Ishikawa (cell line): ENCODE data around the gene IRAK1.

Experiments used
- CEBPB ChIP-seq: IDR thresholded peaks from 2 replicates; pipeline ENCODE4 v1.6.1; 2012
- CREB1 ChIP-seq: IDR thresholded peaks from 2 replicates; pipeline ENCODE4 v1.6.1; 2012; ENCODE audit warnings: low read depth
- EGR1 ChIP-seq: IDR thresholded peaks from 2 replicates; pipeline ENCODE4 v1.6.1; 2012
- EP300 ChIP-seq: IDR thresholded peaks from 2 replicates; pipeline ENCODE4 v1.6.1; 2012; ENCODE audit warnings: borderline replicate concordance
- FOXM1 ChIP-seq: IDR thresholded peaks from 2 replicates; pipeline ENCODE4 v1.6.1; 2012; ENCODE audit warnings: low read depth, borderline replicate concordance
- MAX ChIP-seq: IDR thresholded peaks from 2 replicates; pipeline ENCODE4 v1.6.1; 2012
- NFIC ChIP-seq: IDR thresholded peaks from 2 replicates; pipeline ENCODE4 v1.6.1; 2012
- RAD21 ChIP-seq: IDR thresholded peaks from 2 replicates; pipeline ENCODE4 v1.6.1; 2012; ENCODE audit warnings: low read depth
- REST ChIP-seq: IDR thresholded peaks from 2 replicates; pipeline ENCODE4 v1.6.1; 2012; ENCODE audit warnings: low read depth, mild to moderate bottlenecking
- TAF1 ChIP-seq: IDR thresholded peaks from 2 replicates; pipeline ENCODE4 v1.6.1; 2012; ENCODE audit warnings: low read depth, mild to moderate bottlenecking
- TCF12 ChIP-seq: IDR thresholded peaks from 2 replicates; pipeline ENCODE4 v1.6.1; 2012; ENCODE audit warnings: low read depth
- TEAD4 ChIP-seq: IDR thresholded peaks from 2 replicates; pipeline ENCODE4 v1.6.1; 2012
- USF1 ChIP-seq: IDR thresholded peaks from 2 replicates; pipeline ENCODE4 v1.6.1; 2012
- YY1 ChIP-seq: IDR thresholded peaks from 2 replicates; pipeline ENCODE4 v1.6.1; 2012; ENCODE audit warnings: low read depth
- ZBTB7A ChIP-seq: IDR thresholded peaks from 2 replicates; pipeline ENCODE4 v1.6.1; 2012; ENCODE audit warnings: low read depth

IRAK1 gene

GRCh38 chrX:154010330-154011087 lies 9.2 kb downstream of the IRAK1 start:
- TF ChIP-seq CEBPB (no peak), CREB1 (no peak), TEAD4 (no peak), YY1 (no peak), FOXM1 (no peak), TCF12 (no peak), RAD21 (no peak), USF1 (no peak), NFIC (no peak), TAF1 (no peak), MAX (no peak), ZBTB7A (no peak), REST (no peak)

- TF ChIP-seq NFIC (no peak), FOXM1 (no peak), EP300 (no peak), CREB1 (no peak), EGR1 (no peak), CEBPB (no peak), RAD21 (no peak), USF1 (no peak), TEAD4 (no peak), YY1 (no peak), MAX (no peak), TCF12 (no peak), REST (no peak), ZBTB7A (no peak), TAF1 (no peak)
These were observed 11.2 kb downstream of the IRAK1 start for GRCh38 chrX:154008521-154008920.

- no peak for TF ChIP-seq TAF1
- no peak for TF ChIP-seq ZBTB7A
- no peak for TF ChIP-seq TCF12
- TF ChIP-seq NFIC: no peak
- TF ChIP-seq CEBPB: no peak
- TF ChIP-seq USF1: no peak
- no peak for TF ChIP-seq FOXM1
- TF ChIP-seq EP300: no peak
- TF ChIP-seq MAX: no peak
- no peak for TF ChIP-seq CREB1
- no peak for TF ChIP-seq EGR1
- TF ChIP-seq YY1: no peak
- TF ChIP-seq TEAD4: no peak
- TF ChIP-seq RAD21: no peak
- no peak for TF ChIP-seq REST
These were observed 12.8 kb downstream of the IRAK1 start for GRCh38 chrX:154006947-154007346.
